HG03558 (cell line): Measurements from ENCODE around the gene OR10A4.
"Not testable (repeated sequence)": the region's sequence is repeated elsewhere in the genome, so short reads cannot be mapped to it uniquely, and the experiment has no call there.

Experiments
- ATAC-seq: cut with Tn5 transposase; IDR thresholded peaks from one replicate; pipeline ENCODE4 v1.9.1; 2021; ENCODE audit warnings: moderate number of reproducible peaks; ENCODE audit not compliant: unreplicated experiment; ENCODE audit errors: extremely low read depth

Gene OR10A4

GRCh38 chr11:6876325-6876724 lies at the start of gene OR10A4:
Gene OR10A4 (plus strand): TSS chr11:6876625. CDS start chr11:6876648, 23 bp downstream.
- ATAC-seq = no peak

- no peak for ATAC-seq
Measured at GRCh38 chr11:6828103-6828502, 48.3 kb upstream of the OR10A4 start.

GRCh38 chr11:6833356-6833755 lies 43.1 kb upstream of the OR10A4 start:
- no peak for ATAC-seq

- ATAC-seq = no peak
Measured at GRCh38 chr11:6834021-6834420, 42.4 kb upstream of the OR10A4 start.

GRCh38 chr11:6841694-6842093 lies 34.7 kb upstream of the OR10A4 start:
- ATAC-seq = no peak

GRCh38 chr11:6843670-6844069 lies 32.8 kb upstream of the OR10A4 start:
- ATAC-seq = no peak

GRCh38 chr11:6844356-6844755 lies 32.1 kb upstream of the OR10A4 start:
- ATAC-seq = no peak

GRCh38 chr11:6845383-6845782 lies 31.0 kb upstream of the OR10A4 start, which contains the start of gene OR10A5:
Gene OR10A5 (plus strand): TSS chr11:6845683. CDS start chr11:6845683, 0 bp downstream.
- ATAC-seq = no peak

GRCh38 chr11:6850526-6850925 lies 25.9 kb upstream of the OR10A4 start:
- no peak for ATAC-seq

- ATAC-seq = not testable (repeated sequence)
Measured at GRCh38 chr11:6854801-6855200, 21.6 kb upstream of the OR10A4 start.

GRCh38 chr11:6855971-6856541 lies 20.4 kb upstream of the OR10A4 start:
- no peak for ATAC-seq

- peak; percentile 64 for ATAC-seq
Measured at GRCh38 chr11:6856871-6857270, 19.6 kb upstream of the OR10A4 start.

- no peak for ATAC-seq
Measured at GRCh38 chr11:6862961-6863360, 13.5 kb upstream of the OR10A4 start, which contains the start of gene OR10A2. Gene OR10A2 (plus strand): TSS chr11:6863057. CDS start chr11:6869755, 6,698 bp downstream.

- ATAC-seq = no peak
Measured at GRCh38 chr11:6864438-6864837, 12.0 kb upstream of the OR10A4 start.

- ATAC-seq = no peak
Measured at GRCh38 chr11:6871278-6871677, 5.1 kb upstream of the OR10A4 start.

GRCh38 chr11:6875761-6876160 lies 664 bp upstream of the OR10A4 start:
- no peak for ATAC-seq

- no peak for ATAC-seq
Measured at GRCh38 chr11:6876914-6877313, 489 bp downstream of the OR10A4 start.

GRCh38 chr11:6882751-6883150 lies 6.3 kb downstream of the OR10A4 start:
- no peak for ATAC-seq

GRCh38 chr11:6887711-6888110 lies 11.3 kb downstream of the OR10A4 start:
- ATAC-seq = not testable (repeated sequence)

GRCh38 chr11:6888830-6889229 lies 12.4 kb downstream of the OR10A4 start:
- no peak for ATAC-seq

- no peak for ATAC-seq
Measured at GRCh38 chr11:6889835-6890234, 13.4 kb downstream of the OR10A4 start.

GRCh38 chr11:6892400-6892799 lies 16.0 kb downstream of the OR10A4 start, which contains the start of gene OR2D2:
Gene OR2D2 (minus strand): TSS chr11:6892500. CDS start chr11:6892500, 0 bp downstream.
- no peak for ATAC-seq
